NOMO-1 treated with DMSO at 0.1 percent for 48 hours (cell line): ENCODE measurements around the gene BCL2L1.

Experiments used
- DNase-seq: peaks from one replicate; lab custom pipeline; 2025; ENCODE audit not compliant: unreplicated experiment; lab: John Stamatoyannopoulos, UW

Gene BCL2L1

DNA sequence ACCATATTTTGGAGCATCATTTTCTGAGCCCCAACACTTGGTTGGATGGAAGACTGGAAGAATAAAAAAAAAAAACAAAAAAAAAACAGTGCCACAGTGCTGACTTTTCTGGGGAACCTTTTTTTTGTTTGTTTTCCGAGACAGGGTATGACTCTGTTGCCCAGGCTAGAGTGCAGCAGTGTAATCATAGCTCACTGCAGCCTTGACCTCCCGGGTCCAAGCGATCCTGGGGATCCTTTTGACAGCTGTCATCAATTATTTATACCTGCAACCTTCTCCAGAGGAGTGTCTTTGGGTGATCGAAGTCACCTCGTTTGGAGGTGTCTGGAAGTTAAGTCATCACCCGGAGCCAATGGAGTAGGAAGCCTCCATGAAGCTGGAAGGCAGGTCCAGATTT, 8.7 kb upstream of the BCL2L1 start:
- no peak for DNase-seq

DNA sequence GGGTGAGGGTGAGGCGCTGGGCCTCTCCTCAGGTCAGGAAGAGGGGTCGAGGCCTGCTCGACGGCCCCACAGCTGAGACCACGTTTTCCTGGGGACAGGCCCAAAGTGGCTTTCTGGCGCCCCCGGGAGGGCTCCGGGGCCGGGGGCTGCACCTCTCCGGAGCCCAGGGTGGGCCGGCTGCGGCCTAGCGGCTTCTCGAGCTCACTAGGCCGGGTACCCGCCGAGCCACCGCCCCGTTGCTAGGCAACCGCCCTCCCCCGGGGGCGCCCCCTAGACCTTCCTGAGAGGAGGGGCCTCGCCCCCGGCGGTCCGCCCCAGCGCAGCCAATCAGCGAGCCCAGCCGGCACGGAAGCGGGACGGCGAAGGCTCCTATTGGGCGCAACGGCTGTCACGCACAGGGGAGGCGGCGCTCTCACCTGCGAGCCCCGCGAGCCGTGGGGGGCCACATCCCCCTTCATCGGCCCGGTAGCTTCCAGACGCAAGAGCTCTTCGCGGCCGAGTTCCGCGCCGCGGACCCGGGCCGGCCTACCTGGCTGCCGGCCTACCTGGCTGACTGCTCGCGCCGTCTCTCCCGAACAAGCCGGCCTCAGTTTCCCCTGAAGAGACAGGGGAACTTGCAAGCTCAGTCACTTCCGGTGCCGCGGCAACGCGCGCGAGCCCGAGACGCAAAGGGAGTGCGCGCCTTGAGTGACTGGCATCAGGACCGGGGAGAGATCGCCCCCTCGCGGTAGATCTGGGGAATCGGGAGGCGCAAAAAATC, 831 bp upstream of the BCL2L1 start:
- DNase-seq: peak; percentile 94

DNA sequence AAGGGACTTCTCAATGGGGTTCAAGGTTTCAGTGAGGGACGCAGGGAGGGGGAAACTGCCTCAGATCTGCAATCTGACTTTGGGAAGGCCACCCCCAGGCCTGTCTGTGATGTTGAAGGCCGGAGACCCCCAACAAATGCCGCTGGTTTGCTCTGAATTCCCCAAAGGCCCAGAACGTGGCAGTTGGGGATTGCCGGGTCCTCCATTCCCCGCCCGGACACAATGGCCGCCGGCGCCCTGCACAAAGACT, 326 bp upstream of the BCL2L1 start:
- DNase-seq: no peak

DNA sequence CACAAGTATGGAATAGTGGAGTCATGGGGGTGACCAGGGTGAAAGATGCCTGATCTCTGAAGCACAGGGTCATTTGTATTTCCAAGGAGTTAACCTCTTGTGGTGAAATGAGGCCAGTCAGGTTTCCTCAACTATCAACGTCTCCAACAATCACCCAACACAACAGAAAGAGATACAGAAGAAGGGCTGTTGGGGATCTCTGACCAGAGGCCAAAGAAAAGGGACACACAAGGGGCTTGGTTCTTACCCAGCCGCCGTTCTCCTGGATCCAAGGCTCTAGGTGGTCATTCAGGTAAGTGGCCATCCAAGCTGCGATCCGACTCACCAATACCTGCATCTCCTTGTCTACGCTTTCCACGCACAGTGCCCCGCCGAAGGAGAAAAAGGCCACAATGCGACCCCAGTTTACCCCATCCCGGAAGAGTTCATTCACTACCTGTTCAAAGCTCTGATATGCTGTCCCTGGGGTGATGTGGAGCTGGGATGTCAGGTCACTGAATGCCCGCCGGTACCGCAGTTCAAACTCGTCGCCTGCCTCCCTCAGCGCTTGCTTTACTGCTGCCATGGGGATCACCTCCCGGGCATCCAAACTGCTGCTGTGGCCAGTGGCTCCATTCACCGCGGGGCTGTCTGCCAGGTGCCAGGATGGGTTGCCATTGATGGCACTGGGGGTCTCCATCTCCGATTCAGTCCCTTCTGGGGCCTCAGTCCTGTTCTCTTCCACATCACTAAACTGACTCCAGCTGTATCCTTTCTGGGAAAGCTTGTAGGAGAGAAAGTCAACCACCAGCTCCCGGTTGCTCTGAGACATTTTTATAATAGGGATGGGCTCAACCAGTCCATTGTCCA, 1.0 kb downstream of the BCL2L1 start:
- DNase-seq: no peak

DNA sequence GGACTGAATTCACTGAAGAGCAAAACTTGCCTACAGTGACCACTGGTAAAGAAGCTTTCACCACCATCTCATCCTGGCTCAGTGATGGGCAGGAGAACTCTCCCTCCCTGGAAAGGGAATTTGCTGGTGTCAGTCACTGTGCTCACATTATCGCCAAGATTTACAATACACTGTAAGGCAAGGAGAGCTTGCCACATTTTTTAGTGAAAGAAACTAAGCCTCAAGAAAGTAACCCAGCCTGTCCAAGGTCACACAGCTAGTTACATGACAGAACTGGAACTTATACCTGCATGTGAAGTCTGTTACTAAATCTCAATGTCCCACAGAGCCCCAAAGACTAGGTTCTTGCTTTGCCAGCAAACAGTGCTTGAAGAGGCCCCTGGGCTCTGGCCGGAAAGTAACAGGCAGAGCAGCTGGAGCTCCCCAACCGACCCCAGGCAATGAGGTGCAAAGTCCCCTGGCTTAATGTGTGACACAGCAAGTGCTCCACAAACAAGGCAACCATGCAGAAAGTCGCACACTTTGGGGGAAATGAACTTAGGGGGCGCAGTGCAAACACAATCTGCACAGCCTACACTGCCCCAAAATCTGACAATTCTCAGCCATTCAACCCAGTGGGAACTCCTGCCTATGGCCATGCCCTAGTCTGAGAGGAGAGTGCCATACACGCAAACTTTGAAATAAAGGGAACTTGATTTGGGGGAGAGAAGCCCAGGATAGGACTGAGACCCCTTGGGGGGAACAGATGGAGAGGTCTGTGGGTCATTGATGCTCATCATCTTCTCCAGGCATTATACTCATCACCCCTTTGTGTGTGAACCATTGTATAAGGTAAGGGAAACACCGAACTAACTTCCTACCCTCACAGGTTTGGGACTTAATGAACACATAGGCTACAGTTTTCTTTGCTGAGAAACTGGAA, 1.9 kb downstream of the BCL2L1 start:
- DNase-seq: no peak

DNA sequence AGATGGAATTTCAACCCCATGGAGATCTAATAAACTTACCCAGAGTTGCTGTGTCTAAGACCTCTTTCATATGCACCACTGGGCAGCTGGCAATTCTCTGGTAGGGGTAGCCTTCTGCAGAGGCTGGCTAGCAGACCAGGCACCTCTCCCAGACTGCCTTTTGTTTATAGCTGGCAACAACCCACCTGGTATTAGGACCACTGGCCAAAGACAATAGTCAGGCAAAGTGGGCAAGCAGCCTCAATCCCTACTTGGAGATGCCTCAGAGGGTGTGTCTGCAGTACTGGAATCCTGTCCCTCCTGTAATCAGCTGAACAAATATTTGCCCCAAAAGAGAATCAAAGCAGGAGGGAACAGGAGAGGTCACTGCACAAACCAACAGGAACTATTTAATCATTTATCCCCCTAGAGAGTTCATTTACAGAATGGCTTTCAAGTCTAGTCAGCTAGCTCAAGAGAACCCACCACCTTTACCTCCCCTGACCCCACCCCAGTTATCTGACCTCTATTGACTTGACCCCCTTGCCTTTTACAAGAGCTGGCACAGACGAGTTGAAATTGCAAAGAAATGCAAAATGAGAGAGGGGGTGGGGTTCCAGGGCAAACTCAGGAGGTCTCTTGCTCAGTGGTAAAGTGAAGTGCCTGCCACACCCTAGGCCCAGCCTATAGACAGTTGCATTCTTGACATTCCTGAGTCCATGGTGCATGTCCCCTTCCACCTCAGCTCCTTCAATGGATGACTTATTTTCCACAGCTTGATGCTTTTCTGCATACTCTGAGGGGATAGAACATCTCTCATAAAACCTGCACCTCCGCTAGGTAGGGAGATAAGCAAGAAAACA, 2.8 kb downstream of the BCL2L1 start:
- no peak for DNase-seq

DNA sequence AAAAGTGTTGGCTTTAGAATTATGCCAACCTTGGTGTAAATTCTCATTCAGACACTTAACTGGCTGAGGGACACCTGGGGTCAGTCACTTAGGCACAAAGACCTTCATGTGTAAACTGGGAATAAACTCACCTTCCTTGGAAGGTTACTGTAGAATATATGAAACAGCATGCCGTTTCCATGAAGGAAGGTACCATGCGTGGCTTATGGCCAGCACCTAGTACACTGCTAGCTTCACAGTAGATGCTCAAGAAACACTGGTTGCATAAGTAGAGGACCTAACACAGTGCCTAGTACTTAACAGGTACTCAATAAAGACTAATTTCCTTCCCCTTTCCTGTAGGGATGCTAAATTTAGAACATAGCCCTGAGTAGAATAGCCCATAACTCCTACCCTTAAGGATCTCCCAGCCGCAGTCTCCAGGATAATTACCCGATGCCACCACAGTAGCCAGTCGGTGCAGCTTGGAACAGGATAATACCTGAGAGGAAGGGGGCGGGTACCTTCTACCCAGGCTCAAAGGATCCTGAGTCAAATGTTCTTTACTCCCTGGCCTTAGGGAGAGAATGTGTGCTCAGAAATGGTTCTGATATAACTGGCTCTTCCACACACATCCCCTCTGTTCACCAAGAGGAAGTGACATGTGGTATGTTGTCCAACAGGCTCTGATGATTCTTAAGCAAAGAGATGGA, 3.6 kb downstream of the BCL2L1 start:
- DNase-seq: no peak

DNA sequence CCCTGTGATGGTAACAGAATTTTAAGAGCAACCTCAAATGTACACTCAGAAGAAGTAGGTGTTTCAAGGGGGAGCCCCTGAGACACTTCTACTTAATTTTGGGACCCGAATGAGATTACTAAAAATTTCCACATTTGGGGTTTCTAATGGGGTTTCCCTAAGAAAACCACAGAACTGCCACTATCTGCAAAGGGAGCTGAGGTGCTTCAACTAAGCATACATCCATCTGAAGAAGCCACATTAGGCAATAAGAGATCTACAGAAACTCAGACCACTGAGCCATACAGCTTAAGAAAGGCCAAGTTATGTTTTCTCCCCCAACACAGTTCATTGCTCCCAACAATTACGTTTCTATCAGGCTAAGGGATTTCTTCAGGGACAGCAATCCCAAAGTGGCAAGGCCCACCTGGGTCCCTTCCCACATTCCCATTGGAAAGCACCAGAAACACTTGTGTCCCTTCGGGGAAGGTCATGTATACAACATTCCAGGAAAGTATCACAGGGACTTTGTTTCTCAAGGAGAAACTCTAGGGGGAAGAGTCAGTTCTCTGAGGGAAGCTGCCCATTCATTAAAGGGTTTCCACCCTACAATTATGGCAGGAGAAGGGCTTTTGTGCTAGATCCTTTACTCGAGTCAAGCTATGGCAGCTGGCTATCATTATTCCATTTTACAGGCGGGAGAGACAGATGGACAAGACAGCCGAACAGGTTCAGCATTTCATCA, 5.0 kb downstream of the BCL2L1 start:
- DNase-seq: no peak

DNA sequence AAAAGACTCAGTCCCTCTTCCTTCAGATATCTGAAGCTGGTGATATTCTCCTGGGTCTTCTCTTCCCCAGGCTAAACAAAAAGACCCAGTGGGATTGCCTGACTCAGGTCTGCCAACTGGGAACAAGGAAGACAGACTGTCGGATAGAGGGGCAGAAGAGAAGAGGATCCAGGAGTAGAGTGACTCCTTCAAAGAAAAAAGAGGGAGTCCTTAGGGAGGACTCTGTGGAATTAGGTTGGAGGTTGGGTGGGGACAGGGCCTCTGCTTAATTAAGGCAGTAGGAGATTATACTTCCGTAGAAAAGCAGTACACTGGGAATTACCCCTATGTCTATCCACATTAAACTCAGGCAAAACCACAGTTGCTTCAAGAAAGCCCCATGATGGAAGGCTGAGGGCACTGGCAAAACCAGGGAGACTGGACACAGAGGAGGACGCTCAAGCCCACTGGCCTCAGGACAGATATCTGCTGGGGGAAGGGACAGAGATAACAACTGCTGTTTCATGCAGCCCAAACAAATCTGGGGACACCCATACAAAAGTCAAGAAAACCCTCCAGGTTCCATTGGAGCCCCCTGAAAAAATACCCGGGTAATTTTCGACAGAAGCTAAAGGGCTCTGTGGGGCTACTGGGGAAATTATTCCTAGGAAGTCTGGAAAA, 5.7 kb downstream of the BCL2L1 start:
- no peak for DNase-seq

DNA sequence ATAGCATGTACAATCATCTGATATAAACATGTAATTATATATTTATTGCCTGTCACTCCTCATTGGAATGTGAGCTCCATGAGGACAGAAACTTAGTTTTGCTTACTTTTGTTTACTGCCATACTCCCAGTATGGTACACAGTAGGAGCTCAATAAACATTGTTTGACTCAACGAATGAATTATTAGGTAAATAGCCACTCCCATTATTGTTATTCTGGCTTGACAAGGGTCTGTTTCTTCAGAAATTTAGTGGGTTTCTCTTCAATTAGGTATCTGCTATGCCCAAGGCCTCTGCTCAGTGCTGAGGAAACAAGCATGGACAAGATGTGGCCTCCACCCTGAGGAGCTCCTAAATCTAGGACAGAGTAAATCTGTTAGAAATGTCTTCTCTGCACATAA, 6.3 kb downstream of the BCL2L1 start:
- DNase-seq: no peak

DNA sequence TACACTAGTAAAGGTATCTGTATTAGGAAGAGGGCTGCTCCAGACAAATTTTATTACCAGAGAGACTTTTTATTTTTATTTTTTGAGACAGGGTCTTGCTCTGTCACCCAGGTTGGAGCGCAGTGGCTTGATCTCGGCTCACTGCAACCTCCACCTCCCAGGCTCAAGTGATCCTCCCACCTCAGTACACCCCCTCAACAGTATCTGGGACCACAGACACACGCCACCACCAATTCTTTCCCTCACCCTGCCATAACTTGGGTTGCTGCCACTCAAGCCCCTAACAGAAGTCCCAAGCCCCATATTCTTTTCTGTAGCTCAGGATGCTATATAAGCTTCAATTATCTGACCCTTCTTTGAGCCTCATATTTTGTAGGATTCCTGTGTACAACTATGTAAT, 6.9 kb downstream of the BCL2L1 start:
- no peak for DNase-seq

DNA sequence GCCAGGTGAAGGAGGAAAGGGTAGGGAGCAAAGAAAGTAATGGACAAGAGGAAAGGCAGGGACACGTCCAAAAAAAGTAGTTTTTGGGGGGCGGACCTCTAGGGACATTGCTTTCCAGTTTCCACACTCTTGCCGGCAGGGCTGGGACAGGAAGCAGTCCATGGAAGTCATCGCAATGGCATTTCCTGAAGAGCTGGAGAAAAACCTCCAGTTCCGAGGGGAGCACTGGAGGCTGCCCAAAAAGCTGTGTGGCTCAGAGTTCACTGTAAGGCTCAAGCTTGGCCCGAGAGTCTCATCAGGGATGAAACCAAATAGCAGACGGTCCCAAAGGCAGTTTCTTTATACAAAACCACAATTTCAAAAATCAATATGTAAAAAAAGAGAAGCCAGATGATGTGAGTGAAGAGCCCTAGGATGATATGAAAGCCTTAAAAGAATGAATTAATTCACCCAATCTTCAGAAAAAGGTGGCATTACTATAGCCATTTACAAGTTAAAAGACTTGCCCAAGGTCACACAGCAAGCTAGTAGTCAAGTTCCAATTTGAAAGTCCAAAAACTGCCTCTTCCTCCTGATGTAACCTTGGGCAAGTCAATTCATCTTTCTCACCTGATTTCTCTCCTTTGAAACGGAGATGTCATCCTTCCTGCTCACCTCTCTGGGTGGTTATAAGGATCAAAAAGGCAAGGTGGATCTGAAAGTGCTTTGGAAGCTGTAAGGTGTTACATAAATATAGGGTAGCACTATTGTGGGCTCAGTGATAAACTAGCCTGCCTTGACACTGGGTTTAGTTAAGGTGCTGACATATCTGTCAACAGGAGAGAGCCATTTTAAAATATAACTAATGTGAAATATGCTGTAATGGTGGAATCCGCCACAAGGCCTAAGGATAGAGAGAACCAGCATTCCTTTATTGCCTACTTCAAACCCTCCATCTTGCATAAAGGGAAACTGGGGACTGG, 9.1 kb downstream of the BCL2L1 start:
- DNase-seq: no peak

DNA sequence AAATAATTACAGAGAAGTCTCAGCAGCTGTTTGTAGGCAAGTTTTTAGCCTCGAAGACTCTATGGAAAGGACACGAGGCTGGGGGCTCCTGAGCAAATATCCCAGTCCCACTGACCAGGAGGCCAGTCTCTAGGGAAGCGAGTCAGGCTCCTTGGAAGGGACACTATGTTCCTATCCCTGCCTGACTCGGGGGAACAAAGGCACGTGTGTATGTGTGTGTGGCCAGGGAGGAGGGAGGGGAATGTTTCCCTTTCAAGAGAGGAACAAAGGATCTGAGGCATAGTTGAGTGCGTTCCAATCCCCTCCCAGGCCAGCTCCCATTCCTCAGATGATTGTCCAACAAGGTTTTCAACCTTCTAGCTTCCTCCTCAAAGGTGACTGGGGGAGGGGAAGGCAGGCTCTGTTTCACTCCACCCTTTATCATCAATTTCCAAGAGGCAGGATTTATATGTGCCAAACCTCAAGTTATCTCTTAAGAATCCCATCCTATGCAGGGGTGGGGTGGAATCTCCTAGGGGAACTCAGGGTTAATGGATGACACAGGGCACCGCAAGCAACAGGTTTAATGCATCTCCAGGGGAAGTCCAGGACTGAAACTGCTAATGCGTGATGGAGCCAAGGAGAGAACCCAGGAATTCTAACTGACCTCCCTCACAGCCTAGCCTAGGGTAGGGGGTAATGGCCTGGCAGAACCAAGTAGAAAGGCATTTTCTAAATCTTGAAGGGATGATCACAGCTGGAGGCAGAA, 9.9 kb downstream of the BCL2L1 start:
- no peak for DNase-seq

DNA sequence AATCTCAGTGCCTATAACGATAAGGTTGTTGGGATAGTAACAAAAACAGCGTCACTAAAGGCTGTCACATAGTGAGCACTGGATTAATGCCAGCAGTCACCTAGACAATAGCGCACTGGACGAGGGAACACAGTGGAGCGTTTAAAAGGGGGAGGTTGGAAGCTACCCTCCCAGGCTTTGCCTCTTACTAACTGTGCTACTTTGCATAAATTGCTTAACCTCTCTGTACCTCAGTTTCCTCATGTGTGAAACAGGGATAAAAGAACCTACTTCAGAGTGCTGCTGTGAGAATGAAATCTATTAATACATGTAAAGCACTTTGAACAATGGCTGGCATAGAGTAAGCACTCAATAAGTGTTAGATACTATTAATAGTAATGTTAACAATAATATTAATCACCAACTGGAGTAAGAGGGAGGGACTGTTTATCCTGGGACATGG, 10.5 kb downstream of the BCL2L1 start:
- no peak for DNase-seq

DNA sequence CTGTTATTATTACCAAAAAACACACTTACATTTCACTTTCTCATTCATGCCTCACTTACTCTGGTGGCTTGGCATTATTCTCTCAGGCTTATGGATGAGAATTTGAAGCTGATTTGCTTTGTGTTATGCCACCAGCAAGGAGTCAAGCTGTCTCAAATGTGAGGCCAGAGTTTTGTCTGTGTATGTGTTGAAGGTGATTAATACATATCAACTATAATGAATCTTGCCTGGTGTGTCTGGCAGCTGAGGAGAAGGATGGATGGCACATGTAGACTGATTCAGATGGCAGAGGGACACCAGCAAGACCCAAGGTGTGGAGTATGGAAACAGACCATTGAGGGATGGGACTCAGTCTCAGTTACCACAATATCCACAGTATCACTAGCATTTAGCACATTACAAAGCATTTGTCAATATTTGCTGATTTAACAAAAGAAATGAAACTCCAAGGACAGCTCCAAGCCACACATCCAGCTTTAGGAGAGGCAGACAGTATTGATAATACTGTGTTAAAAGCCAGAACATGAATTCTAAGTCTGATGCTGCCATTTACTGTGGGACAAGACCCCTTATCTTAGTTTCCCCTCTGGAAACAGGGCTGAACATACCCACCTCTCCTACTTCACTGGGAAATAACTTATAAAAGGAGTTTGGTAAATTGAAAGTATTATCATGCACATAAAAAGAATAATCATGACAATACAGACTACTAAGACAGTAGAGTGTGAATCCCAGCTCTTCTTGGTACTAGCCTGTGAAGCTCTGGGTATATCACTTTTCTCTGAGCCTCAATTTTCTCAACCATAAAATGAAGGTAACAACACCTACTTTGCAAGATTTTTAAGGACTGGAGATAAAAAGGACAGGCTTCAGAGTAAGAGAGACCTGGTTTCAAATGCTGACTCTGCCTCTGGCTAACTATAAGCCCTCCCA, 11.2 kb downstream of the BCL2L1 start:
- no peak for DNase-seq
